ENCODE measurements around the gene JAG2.

DNA sequence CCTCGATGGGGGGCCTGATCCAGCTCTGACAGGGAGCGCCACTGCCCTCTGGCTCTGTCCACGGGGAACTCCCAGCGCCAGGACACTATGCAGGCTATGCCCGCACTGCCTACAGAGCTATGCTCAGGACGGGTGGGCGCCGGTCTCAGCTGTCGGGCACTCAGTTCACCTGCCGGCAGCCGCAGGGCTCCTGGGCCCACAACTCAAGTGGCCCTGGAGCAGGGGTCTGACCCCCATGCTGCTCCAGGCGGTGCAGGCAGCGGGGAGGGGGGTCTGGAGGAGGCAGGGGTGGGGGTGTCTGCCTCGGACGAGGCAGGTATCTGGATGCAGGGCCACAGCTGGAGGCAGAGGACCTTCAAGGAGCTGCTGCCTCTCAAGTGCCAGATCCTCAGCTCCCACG, 41.1 kb upstream of the JAG2 start:
- TF ChIP-seq POLR2A (IDR thresholded peaks at IDR 0.05) = no peak
- TF ChIP-seq, protein P1, sequence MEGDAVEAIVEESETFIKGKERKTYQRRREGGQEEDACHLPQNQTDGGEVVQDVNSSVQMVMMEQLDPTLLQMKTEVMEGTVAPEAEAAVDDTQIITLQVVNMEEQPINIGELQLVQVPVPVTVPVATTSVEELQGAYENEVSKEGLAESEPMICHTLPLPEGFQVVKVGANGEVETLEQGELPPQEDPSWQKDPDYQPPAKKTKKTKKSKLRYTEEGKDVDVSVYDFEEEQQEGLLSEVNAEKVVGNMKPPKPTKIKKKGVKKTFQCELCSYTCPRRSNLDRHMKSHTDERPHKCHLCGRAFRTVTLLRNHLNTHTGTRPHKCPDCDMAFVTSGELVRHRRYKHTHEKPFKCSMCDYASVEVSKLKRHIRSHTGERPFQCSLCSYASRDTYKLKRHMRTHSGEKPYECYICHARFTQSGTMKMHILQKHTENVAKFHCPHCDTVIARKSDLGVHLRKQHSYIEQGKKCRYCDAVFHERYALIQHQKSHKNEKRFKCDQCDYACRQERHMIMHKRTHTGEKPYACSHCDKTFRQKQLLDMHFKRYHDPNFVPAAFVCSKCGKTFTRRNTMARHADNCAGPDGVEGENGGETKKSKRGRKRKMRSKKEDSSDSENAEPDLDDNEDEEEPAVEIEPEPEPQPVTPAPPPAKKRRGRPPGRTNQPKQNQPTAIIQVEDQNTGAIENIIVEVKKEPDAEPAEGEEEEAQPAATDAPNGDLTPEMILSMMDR (IDR thresholded peaks at IDR 0.05) = no peak
